ENCODE data around the gene RPSA. TPM values are rescaled to one million over a fixed set of nuclear protein-coding genes. Genes with fewer than 3 reads are reported as not detected.

The RPSA gene
- total RNA-seq, 1 experiment from 2014 or later: 2,455 TPM

- TF ChIP-seq ELF4 (CRISPR knock-in tag; IDR thresholded peaks at IDR 0.05; ENCODE audit: low read depth): no peak
- TF ChIP-seq ESRRA (CRISPR knock-in tag; IDR thresholded peaks at IDR 0.05; ENCODE audit: borderline replicate concordance): no peak
- no peak for TF ChIP-seq TEAD1 (CRISPR knock-in tag; IDR thresholded peaks at IDR 0.05)
- TF ChIP-seq PRRX2 (CRISPR knock-in tag; IDR thresholded peaks at IDR 0.05): no peak
- DNase-seq (ENCODE audit: low spot score) (no peak), ATAC-seq (peak; percentile 60)
- ChIA-PET CTCF (no interaction called here), POLR2A (interaction anchor here (1.0 kb wide), 1 partner anchor 8 kb away, joined by 3 read pairs; no protein-coding TSS in a partner anchor)
- Mint-ChIP-seq H3K27me3 (ENCODE audit: low read depth) (no peaks in the 10 kb centered on the region), H3K9me3 (0 out of 2 replicates have a peak, but pooled peaks cover 3% of the 10 kb centered on the region), H3K4me1 (peaks cover 10% of the 10 kb centered on the region), H3K4me3 (no peak overlapping the region), H3K36me3 (peaks cover 52% of the 10 kb centered on the region), H3K27ac (0 out of 2 replicates have a peak overlapping the region, but pooled peaks have one; percentile 21)
Observed at GRCh38 chr3:39398700-39399099, 7.8 kb upstream of the RPSA start.

DNA sequence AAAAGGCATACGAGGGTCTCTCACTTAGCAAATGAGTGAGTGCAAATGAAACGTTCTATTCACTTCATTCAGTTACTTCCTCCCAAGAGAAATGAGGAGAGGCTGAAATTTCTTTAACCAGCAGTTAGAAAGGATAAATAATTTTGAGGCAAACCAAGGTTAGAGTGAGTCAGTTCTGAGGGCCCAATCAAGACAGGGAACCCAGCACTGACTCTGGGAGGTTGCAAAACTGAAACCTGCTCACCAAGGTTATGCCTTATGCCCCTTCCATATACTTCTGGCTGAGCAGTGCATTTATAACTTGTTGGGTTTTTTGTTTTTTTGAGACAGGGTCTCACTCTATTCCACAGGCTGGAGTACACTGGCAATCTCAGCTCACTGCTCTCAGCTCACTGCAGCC lies 4.5 kb upstream of the RPSA start:
- POLR2A ChIA-PET: no interaction called here
- Mint-ChIP-seq H3K4me3 (no peak overlapping the region), H3K4me1 (peaks cover 33% of the 10 kb centered on the region), H3K9me3 (0 out of 2 replicates have a peak, but pooled peaks cover 3% of the 10 kb centered on the region), H3K27ac (no peak overlapping the region), H3K36me3 (peaks cover 24% of the 10 kb centered on the region), H3K27me3 (ENCODE audit: low read depth) (no peaks in the 10 kb centered on the region)
- CTCF ChIA-PET: interaction anchor here (0.8 kb wide), 1 partner anchor 24 kb away, joined by 3 read pairs; no protein-coding TSS in a partner anchor
- no peak for TF ChIP-seq GRHL2 (CRISPR knock-in tag; IDR thresholded peaks at IDR 0.05; ENCODE audit: insufficient replicate concordance, severe bottlenecking)
- TF ChIP-seq, protein P1, sequence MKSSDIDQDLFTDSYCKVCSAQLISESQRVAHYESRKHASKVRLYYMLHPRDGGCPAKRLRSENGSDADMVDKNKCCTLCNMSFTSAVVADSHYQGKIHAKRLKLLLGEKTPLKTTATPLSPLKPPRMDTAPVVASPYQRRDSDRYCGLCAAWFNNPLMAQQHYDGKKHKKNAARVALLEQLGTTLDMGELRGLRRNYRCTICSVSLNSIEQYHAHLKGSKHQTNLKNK (CRISPR knock-in tag; IDR thresholded peaks at IDR 0.05): no peak
- TF ChIP-seq, protein P2, sequence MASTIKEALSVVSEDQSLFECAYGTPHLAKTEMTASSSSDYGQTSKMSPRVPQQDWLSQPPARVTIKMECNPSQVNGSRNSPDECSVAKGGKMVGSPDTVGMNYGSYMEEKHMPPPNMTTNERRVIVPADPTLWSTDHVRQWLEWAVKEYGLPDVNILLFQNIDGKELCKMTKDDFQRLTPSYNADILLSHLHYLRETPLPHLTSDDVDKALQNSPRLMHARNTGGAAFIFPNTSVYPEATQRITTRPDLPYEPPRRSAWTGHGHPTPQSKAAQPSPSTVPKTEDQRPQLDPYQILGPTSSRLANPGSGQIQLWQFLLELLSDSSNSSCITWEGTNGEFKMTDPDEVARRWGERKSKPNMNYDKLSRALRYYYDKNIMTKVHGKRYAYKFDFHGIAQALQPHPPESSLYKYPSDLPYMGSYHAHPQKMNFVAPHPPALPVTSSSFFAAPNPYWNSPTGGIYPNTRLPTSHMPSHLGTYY (CRISPR knock-in tag; IDR thresholded peaks at IDR 0.05): no peak
- no peak for TF ChIP-seq E2F4 (CRISPR knock-in tag; IDR thresholded peaks at IDR 0.05; ENCODE audit: borderline replicate concordance, low read depth)
- TF ChIP-seq NR1H2 (CRISPR knock-in tag; IDR thresholded peaks at IDR 0.05): no peak
- DNase-seq (ENCODE audit: low spot score): no peak
- ATAC-seq: no peak

GRCh38 chr3:39404943-39405686 lies 1.4 kb upstream of the RPSA start:
- Mint-ChIP-seq H3K27ac (peak overlapping the region; percentile 99), H3K9me3 (0 out of 2 replicates have a peak, but pooled peaks cover 3% of the 10 kb centered on the region), H3K36me3 (peaks cover 38% of the 10 kb centered on the region), H3K27me3 (ENCODE audit: low read depth) (no peaks in the 10 kb centered on the region), H3K4me1 (peaks cover 55% of the 10 kb centered on the region), H3K4me3 (peak overlapping the region; percentile 88)
- DNase-seq (ENCODE audit: low spot score) (peak; percentile 47), ATAC-seq (peak; percentile 50)
- ChIA-PET POLR2A (interaction anchor here (0.7 to 4.3 kb wide), 4 partner anchors 9 to 1794 kb away, joined by 5 to 24 read pairs (median 8); partner anchors contain the start of gene CTNNB1), CTCF (interaction anchor here (0.6 to 2.6 kb wide), 7 partner anchors 27 to 319 kb away, joined by 3 to 9 read pairs (median 3); no protein-coding TSS in a partner anchor)
- TF ChIP-seq MYBL2 (CRISPR knock-in tag; IDR thresholded peaks at IDR 0.05) (no peak), RORB (CRISPR knock-in tag; IDR thresholded peaks at IDR 0.05) (no peak), ETV6 (CRISPR knock-in tag; IDR thresholded peaks at IDR 0.05) (no peak), SMAD3 (CRISPR knock-in tag; IDR thresholded peaks at IDR 0.05; ENCODE audit: borderline replicate concordance) (no peak), E2F4 (CRISPR knock-in tag; IDR thresholded peaks at IDR 0.05; ENCODE audit: borderline replicate concordance, low read depth) (no peak), SMAD4 (CRISPR knock-in tag; IDR thresholded peaks at IDR 0.05) (no peak), IRF1 (CRISPR knock-in tag; IDR thresholded peaks at IDR 0.05) (no peak), ZNF317 (CRISPR knock-in tag; IDR thresholded peaks at IDR 0.05; ENCODE audit: borderline replicate concordance, low read depth) (no peak), AR (CRISPR knock-in tag; IDR thresholded peaks at IDR 0.05) (no peak), ZNF671 (CRISPR knock-in tag; IDR thresholded peaks at IDR 0.05) (no peak), NFATC4 (CRISPR knock-in tag; IDR thresholded peaks at IDR 0.05) (no peak), JAZF1 (CRISPR knock-in tag; IDR thresholded peaks at IDR 0.05) (no peak), ZNF416 (CRISPR knock-in tag; IDR thresholded peaks at IDR 0.05) (no peak)
- TF ChIP-seq, protein P3, sequence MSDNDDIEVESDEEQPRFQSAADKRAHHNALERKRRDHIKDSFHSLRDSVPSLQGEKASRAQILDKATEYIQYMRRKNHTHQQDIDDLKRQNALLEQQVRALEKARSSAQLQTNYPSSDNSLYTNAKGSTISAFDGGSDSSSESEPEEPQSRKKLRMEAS (CRISPR knock-in tag; IDR thresholded peaks at IDR 0.05): no peak; the same call in 1 of the 2 replicates

Data from WTC11 (cell line).